ENCODE results near the gene PTPRC.
"Not testable (repeated sequence)": the region's sequence is repeated elsewhere in the genome, so short reads cannot be mapped to it uniquely, and the experiment has no call there.

Gene PTPRC

GRCh38 chr1:198638894-198639635, at the start of gene PTPRC:
TSS of gene PTPRC (plus strand) at chr1:198639040. CDS start at chr1:198639269, 229 bp downstream.
- Histone ChIP-seq H3K4me3 (peak within 1 kb of the TSS; percentile 6 to 39 (median 28)), H3K27ac (peak within 1 kb of the TSS in 19 of 21 experiments; percentile 22 to 91 (median 67))

- Histone ChIP-seq H3K4me3 (no peak overlapping the region), H3K27ac (no peak overlapping the region)
Observed at GRCh38 chr1:198590454-198590853, 48.4 kb upstream of the PTPRC start.

DNA sequence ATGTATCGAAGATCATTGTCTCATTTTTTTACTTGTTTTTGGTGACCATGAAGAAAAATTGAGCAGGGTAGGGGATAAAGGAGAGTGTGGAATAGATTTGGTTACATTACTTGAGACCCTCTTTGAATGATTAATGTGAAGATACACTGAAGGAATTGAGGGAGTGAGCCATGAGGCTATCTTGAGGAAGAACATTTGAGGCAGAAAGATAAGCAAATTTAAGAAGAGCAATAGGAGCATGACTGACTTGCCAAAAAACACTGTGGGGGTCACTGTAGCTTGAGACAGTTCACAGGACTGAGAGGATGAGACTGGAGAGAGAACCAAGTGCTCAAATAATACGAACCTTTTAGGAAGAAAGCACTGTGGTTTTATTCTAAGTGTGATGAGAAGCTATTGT, 43.1 kb upstream of the PTPRC start:
- H3K4me3 ChIP-seq, result no peak overlapping the region
- H3K27ac ChIP-seq, result no peak overlapping the region

DNA sequence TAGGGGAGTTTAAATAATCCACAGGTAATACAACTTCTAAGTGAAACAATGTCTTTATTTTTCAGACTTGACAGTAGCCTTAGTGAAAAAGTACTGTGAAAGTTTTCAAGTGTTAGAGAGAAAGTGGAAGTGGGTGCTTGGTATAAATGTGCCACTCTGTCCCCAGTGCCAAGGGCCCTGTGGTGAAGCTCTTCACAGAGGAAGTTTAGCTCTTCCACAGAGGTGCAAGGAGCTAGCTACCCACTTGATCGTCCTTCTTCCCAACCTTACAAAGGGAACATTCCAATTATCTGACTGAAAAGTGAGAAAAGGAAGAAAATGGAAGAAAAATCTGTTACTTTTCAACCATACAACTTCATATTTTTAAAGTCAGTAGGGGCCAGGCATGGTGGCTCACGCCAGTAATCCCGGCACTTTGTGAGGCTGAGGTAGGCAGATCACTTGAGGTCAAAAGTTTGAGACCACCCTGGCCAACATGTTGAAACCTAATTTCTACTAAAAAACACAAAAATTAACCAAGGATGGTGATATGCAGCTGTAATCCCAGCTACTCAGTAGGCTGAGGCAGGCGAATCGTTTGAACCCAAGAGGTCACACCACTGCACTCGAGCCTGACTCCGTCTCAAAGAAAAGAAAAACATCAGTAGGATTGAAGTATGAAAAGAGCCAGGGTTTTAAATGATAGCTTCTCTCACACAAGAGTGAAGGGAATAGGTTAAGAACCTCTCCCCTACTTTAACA, 41.0 kb upstream of the PTPRC start:
- Histone ChIP-seq H3K27ac (peak overlapping the region in 3 of 21 experiments; percentile 1 to 67 (median 18)), H3K4me3 (no peak overlapping the region)

- Histone ChIP-seq H3K27ac (peak overlapping the region in 5 of 21 experiments; percentile 17 to 67 (median 29)), H3K4me3 (no peak overlapping the region)
Observed at GRCh38 chr1:198598796-198599321, 40.0 kb upstream of the PTPRC start.

DNA sequence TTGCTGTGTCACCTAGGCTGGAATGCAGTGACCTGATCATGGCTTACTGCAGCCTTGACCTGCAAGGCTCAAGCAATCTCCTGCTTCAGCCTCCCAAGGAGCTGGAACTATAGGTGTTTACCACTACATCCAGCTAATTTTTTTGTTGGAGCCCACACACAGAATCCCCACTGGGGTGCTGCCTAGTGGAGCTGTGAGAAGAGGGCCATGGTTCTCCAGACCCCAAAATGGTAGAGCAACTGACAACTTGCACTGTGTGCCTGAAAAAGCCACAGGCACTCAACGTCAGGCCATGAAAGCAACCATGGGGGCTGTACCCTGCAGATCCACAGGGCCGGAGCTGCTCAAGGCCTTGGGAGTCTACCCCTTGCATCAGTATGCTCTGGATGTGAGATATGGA, 39.1 kb upstream of the PTPRC start:
- H3K4me3 ChIP-seq, result no peak overlapping the region

GRCh38 chr1:198600906-198601305, 37.9 kb upstream of the PTPRC start:
- Histone ChIP-seq H3K4me3 (no peak overlapping the region), H3K27ac (no peak overlapping the region)

More for the DNA sequence above, 39.1 kb upstream of the PTPRC start:
- H3K27ac ChIP-seq, result peak overlapping the region in 1 of 21 experiments; percentile 17

DNA sequence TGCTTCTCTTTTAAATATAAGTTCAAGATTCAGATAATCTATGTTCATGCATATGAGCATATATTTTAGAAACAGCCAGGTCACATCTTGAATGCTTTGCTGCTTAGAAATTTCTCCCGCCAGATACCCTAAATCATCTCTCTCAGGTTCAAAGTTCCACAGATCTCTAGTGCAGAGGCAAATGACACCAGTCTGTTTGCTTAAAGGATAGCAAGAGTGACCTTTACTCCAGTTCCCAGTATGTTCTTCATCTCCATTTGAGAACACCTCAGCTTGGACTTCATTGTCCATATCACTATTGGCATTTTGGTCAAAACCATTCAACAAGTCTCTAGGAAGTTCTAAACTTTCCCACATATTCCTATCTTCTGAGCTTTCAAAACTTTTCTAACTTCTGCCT, 37.5 kb upstream of the PTPRC start:
- H3K27ac ChIP-seq, H3K4me3 ChIP-seq: not testable (repeated sequence)

- Histone ChIP-seq H3K27ac (no peak overlapping the region), H3K4me3 (no peak overlapping the region)
Observed at GRCh38 chr1:198601936-198602889, 36.6 kb upstream of the PTPRC start.

DNA sequence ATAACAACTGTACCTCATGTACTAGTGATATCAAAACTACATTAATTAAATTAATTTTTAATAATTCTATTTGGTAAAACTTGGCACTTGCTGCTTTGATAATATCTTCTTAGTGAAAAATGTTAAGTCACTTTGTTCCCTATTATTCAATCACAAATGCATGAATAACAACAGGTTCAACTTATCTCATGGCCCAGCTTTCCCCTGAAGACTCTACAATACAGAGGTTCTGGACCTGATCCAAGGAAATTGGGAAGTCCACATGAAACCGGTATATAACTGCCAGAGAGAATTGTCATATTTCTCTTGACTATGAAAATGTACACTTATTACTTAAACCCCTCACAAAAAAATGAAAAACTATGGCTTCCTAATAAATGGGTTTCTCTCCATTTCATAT, 33.9 kb upstream of the PTPRC start:
- Histone ChIP-seq H3K4me3 (no peak overlapping the region), H3K27ac (no peak overlapping the region)

GRCh38 chr1:198605406-198605805, 33.4 kb upstream of the PTPRC start:
- Histone ChIP-seq H3K27ac (no peak overlapping the region), H3K4me3 (no peak overlapping the region)

GRCh38 chr1:198606020-198606438, 32.8 kb upstream of the PTPRC start:
- Histone ChIP-seq H3K27ac (no peak overlapping the region), H3K4me3 (no peak overlapping the region)

- Histone ChIP-seq H3K27ac (no peak overlapping the region), H3K4me3 (no peak overlapping the region)
Observed at GRCh38 chr1:198607714-198608113, 31.1 kb upstream of the PTPRC start.

DNA sequence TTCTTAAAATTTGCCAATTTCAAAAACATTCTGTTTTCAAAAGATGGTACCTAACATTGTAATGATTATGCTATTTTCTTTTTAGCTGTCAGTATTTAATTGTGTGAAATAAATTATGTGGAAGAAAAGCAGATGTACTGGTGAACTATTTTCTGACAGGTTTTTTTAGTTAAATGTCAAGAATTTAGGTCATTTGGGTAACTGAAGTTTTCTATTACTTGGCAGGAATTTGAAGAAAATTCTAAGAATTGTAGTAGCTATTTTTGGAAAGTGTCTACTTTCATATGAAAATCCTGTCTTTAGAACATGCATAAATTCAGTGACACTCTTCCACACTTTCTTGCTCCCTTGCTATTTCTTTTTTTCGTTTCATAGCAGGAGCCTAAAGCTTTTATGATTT, 28.5 kb upstream of the PTPRC start:
- H3K4me3 ChIP-seq, result no peak overlapping the region
- H3K27ac ChIP-seq, result peak overlapping the region in 4 of 21 experiments; percentile 25 to 89 (median 52)

DNA sequence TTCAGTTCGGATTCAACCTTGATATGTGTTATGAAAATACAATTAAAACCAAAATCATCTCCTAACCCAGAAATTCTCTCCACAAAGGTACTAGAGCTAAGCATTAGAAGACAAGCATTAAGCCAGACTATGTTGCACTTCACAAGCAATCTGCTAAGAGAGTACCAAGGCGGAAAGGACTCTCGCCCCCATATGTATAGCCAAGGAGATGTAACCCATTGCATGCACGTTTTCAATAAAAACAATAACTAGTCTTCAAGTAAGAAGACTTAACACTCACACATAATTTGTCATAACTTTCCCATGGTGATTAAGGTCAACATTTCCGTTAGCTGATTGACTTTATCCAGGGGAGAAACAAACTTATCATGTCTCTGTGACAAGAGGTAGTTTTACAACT, 27.6 kb upstream of the PTPRC start:
- Histone ChIP-seq H3K27ac (peak overlapping the region in 5 of 21 experiments; percentile 25 to 89 (median 71)), H3K4me3 (no peak overlapping the region)

DNA sequence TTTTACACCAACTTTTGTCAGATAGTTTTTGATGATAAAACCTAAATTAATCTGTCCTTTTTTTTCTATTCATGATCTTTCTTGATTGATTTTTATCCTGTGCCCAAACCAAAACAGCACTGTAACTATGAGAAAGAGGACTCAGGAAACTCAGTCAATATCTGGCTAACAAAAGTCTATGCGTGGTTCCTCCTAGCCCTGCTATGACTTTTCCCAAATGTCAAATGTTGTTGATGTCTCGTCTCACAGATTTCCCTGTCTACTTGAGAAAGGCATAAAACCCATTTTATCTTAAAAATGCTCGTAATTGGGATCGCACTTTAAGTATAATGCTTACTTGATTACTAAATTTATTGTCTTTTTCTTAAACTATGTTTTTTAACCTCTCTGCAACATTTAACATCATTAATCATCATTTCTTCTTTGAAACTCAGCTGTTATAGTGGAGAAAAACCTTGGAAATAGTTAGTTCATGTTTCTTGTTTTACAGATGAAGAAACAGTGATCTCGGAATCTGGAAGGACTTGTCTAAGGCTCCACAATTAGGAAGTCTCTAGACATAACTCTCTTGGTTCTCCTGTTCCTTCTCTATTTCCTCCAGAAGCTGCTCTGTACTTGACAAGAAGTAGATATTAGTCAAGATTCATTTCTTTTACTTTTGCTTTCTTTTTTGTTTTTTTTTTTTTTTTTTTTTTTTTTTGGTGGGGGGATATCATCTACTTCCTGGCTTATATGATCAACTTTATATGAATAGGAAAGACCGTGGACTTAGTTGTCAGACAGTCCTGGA, 26.2 kb upstream of the PTPRC start:
- peak overlapping the region in 10 of 21 experiments; percentile 5 to 89 (median 52) for H3K27ac ChIP-seq
- no peak overlapping the region for H3K4me3 ChIP-seq

GRCh38 chr1:198617406-198617805, 21.4 kb upstream of the PTPRC start:
- Histone ChIP-seq H3K4me3 (no peak overlapping the region), H3K27ac (peak overlapping the region in 1 of 21 experiments; percentile 93)

- Histone ChIP-seq H3K4me3 (no peak overlapping the region), H3K27ac (peak overlapping the region in 12 of 21 experiments; percentile 9 to 93 (median 72))
Observed at GRCh38 chr1:198619375-198620140, 19.3 kb upstream of the PTPRC start.

All from skin epidermis (tissue), 12 donors.